ENCODE measurements around the gene PPP6R3. TPM values are rescaled to one million over a fixed set of nuclear protein-coding genes. Genes with fewer than 3 reads are reported as not detected.

Gene PPP6R3
- total RNA-seq, 1 donor from 2014 or later = 115 TPM

DNA sequence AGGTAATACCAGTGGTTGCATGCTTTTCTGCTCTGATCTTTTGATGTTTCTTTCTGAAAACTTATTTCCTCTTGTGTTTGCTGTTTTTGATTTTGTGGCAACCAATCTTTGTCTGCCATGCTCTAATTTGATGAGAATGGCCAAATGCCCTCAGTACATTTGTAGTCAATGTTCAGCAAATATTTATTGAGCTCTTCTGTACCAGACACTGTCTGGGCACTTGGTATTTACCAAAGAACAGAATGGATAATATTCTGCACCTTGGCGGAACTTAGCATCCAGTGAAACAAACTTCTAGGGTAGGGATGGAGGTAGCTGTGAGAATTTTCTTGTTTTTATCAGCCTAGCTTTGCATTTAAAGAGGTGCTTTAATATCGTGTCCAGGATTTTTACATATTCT, 19.6 kb downstream of the PPP6R3 start:
- H3K27ac Mint-ChIP-seq (ENCODE audit: unreplicated experiment) = no peak overlapping the region
- no peak for TF ChIP-seq CTCF (IDR thresholded peaks at IDR 0.05; ENCODE audit: unreplicated experiment)
- H3K27me3 Mint-ChIP-seq (ENCODE audit: unreplicated experiment) = peaks cover 3% of the 10 kb centered on the region
- H3K4me3 Mint-ChIP-seq (ENCODE audit: unreplicated experiment) = no peak overlapping the region
- H3K9me3 Mint-ChIP-seq (ENCODE audit: unreplicated experiment) = no peaks in the 10 kb centered on the region
- peaks cover 9% of the 10 kb centered on the region for H3K36me3 Mint-ChIP-seq (ENCODE audit: low read depth, unreplicated experiment)
- no peak for DNase-seq (ENCODE audit: low spot score)
- H3K4me1 Mint-ChIP-seq (ENCODE audit: unreplicated experiment) = no peaks in the 10 kb centered on the region

DNA sequence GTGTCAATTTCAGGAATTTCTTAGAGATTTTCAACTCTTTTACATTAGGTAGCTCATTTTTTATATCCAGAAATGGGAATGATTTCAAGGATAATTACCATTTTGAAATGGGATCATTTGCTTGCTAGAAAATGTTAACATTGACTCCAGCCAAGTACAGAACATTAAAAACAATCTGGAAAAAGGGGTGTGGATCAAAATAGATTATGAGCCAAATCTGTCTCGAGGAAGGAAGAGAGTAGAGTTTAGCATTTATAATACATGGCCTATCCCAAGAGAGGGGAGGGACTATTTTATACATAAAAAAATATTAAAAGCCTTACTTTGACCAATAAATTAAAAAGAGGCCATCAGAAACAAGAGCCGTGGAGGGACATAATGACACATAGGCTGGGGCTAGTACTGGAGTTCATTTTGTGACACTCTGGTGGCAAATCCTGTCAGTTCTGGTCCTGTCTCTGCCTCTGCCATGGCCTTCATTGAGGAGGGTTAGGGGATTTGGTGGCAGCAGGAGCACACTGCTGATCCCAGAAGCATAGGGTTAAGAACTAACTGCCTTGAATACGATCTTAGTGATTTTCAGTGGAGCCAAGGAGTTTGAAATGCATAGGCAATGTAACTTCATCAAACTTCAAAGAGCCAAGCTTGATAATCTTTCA, 20.4 kb downstream of the PPP6R3 start:
- H3K27me3 Mint-ChIP-seq (ENCODE audit: unreplicated experiment) = peaks cover 3% of the 10 kb centered on the region
- no peak for DNase-seq (ENCODE audit: low spot score)
- no peaks in the 10 kb centered on the region for H3K9me3 Mint-ChIP-seq (ENCODE audit: unreplicated experiment)
- no peak for TF ChIP-seq CTCF (IDR thresholded peaks at IDR 0.05; ENCODE audit: unreplicated experiment)
- H3K4me1 Mint-ChIP-seq (ENCODE audit: unreplicated experiment) = no peaks in the 10 kb centered on the region
- H3K4me3 Mint-ChIP-seq (ENCODE audit: unreplicated experiment) = no peak overlapping the region
- H3K27ac Mint-ChIP-seq (ENCODE audit: unreplicated experiment) = no peak overlapping the region
- H3K36me3 Mint-ChIP-seq (ENCODE audit: low read depth, unreplicated experiment) = peaks cover 9% of the 10 kb centered on the region

- no peak for TF ChIP-seq CTCF (IDR thresholded peaks at IDR 0.05; ENCODE audit: unreplicated experiment)
These were observed 21.2 kb downstream of the PPP6R3 start for GRCh38 chr11:68481579-68482240.

DNA sequence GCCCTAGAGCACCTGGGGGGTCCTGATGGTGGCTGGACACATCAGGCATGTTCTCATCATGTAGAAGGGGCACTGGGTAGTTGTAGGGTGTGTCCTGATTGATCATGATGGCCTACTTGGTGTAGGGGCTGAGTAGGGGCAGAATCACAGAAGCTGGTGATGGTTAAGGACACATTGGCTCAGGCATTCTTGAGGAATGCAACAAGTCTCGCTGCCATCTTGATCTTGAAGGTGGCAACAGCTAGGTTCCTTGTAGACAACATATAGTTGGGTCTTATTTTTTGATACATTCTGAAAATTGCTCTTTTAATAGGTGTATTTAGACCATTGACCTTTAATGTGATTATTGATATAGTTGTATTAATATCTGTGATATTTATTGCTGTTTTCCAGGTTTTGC, 28.1 kb downstream of the PPP6R3 start:
- no peak for TF ChIP-seq CTCF (IDR thresholded peaks at IDR 0.05; ENCODE audit: unreplicated experiment)
- no peaks in the 10 kb centered on the region for H3K36me3 Mint-ChIP-seq (ENCODE audit: low read depth, unreplicated experiment)
- no peak for DNase-seq (ENCODE audit: low spot score)
- no peak overlapping the region for H3K27ac Mint-ChIP-seq (ENCODE audit: unreplicated experiment)
- H3K4me1 Mint-ChIP-seq (ENCODE audit: unreplicated experiment) = peaks cover 21% of the 10 kb centered on the region
- H3K27me3 Mint-ChIP-seq (ENCODE audit: unreplicated experiment) = no peaks in the 10 kb centered on the region
- H3K4me3 Mint-ChIP-seq (ENCODE audit: unreplicated experiment) = no peak overlapping the region
- no peaks in the 10 kb centered on the region for H3K9me3 Mint-ChIP-seq (ENCODE audit: unreplicated experiment)

More at GRCh38 chr11:68481579-68482240, 21.2 kb downstream of the PPP6R3 start:
- peaks cover 2% of the 10 kb centered on the region for H3K4me1 Mint-ChIP-seq (ENCODE audit: unreplicated experiment)
- peaks cover 3% of the 10 kb centered on the region for H3K27me3 Mint-ChIP-seq (ENCODE audit: unreplicated experiment)
- peaks cover 9% of the 10 kb centered on the region for H3K36me3 Mint-ChIP-seq (ENCODE audit: low read depth, unreplicated experiment)
- no peak overlapping the region for H3K4me3 Mint-ChIP-seq (ENCODE audit: unreplicated experiment)
- H3K9me3 Mint-ChIP-seq (ENCODE audit: unreplicated experiment) = no peaks in the 10 kb centered on the region
- no peak overlapping the region for H3K27ac Mint-ChIP-seq (ENCODE audit: unreplicated experiment)
- DNase-seq (ENCODE audit: low spot score) = no peak

- no peak for DNase-seq (ENCODE audit: low spot score)
- TF ChIP-seq CTCF (IDR thresholded peaks at IDR 0.05; ENCODE audit: unreplicated experiment) = no peak
- H3K27ac Mint-ChIP-seq (ENCODE audit: unreplicated experiment) = no peak overlapping the region
- H3K4me1 Mint-ChIP-seq (ENCODE audit: unreplicated experiment) = peaks cover 25% of the 10 kb centered on the region
- H3K27me3 Mint-ChIP-seq (ENCODE audit: unreplicated experiment) = peaks cover 3% of the 10 kb centered on the region
- no peaks in the 10 kb centered on the region for H3K9me3 Mint-ChIP-seq (ENCODE audit: unreplicated experiment)
- no peaks in the 10 kb centered on the region for H3K36me3 Mint-ChIP-seq (ENCODE audit: low read depth, unreplicated experiment)
- no peak overlapping the region for H3K4me3 Mint-ChIP-seq (ENCODE audit: unreplicated experiment)
These were observed 34.7 kb downstream of the PPP6R3 start for GRCh38 chr11:68495220-68495729.
